Measurements from ENCODE around the gene ETHE1. TPM values are rescaled to one million over a fixed set of nuclear protein-coding genes. Genes with fewer than 3 reads are reported as not detected.

ETHE1 gene
- polyA plus RNA-seq, 2 of the 4 experiments (the other 2 are of a cell fraction), result 37.3 to 58.9 TPM

DNA sequence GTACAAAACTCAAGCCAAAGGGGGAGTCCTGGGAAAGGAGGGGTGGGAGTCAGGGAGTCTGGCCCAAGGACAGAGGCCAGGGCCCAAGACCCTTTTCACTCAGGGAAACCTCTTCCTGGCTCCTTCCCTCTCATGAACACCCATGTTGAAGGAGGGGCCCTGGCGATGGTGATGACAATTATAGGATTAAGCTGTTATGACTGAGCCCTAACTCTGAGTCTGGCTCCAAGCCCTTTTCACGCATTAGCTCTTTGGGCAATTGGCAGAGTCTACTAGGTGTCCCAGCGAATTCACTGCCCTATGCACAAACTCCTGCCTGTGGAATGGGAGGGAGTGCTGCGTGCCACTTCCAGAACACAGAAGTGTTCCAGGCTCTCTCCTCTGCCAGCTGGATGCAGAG, 26.7 kb upstream of the ETHE1 start:
- POLR2A ChIA-PET, result no interaction called here
- CTCF ChIA-PET, result interaction anchor here (0.5 to 8.9 kb wide), 14 partner anchors 15 to 493 kb away, joined by 3 to 167 read pairs (median 10); partner anchors contain the start of genes IRGQ, PINLYP, XRCC1 and ZNF575
- FAIRE-seq, result no peak

DNA sequence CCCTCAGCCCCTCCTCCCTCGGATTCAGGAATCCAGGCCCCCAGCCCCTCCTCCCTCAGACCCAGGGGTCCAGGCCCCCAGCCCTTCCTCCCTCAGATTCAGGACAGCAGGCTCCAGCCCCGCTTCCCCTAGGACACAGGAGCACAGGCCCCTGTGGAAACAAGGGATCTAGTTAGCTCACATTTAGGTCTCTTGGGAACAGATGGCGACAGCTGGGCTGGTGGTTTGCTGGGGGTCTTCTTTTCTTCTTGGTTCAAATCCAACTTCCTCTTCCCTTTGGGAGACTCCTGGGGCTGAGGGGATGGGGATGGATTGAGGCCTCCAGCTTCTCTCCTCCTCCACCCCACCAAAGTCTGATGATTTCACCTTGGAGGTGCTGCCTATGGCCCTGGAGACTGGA, 25.6 kb upstream of the ETHE1 start:
- WGBS (ENCODE audit: missing lambda C conversion rate), result 94% methylated on average over 2 of the region's 3 CpGs
- FAIRE-seq, result no peak

More for the DNA sequence above, 26.7 kb upstream of the ETHE1 start:
- DNase-seq (ENCODE audit: low read depth in 1 of 2, low spot score in 1 of 2) (no peak), ATAC-seq (no peak)
- Histone ChIP-seq H3K4me3 (no peak overlapping the region), H3K4me1 (no peaks in the 10 kb centered on the region), H3K27ac (no peak overlapping the region), H3K9me3 (no peaks in the 10 kb centered on the region), H3K4me2 (no peak overlapping the region)
- 91% methylated on average over 4 of the region's 4 CpGs for WGBS (ENCODE audit: missing lambda C conversion rate)
- no peak for TF ChIP-seq ZFP36 (IDR thresholded peaks at IDR 0.05; ENCODE audit: borderline replicate concordance, partially characterized antibody)
- TF ChIP-seq FOSB (CRISPR knock-in tag; IDR thresholded peaks at IDR 0.05), result no peak
- TF ChIP-seq, protein P1, sequence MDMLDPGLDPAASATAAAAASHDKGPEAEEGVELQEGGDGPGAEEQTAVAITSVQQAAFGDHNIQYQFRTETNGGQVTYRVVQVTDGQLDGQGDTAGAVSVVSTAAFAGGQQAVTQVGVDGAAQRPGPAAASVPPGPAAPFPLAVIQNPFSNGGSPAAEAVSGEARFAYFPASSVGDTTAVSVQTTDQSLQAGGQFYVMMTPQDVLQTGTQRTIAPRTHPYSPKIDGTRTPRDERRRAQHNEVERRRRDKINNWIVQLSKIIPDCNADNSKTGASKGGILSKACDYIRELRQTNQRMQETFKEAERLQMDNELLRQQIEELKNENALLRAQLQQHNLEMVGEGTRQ (IDR thresholded peaks at IDR 0.05), result no peak
- no peak for TF ChIP-seq TFCP2L1 (CRISPR knock-in tag; IDR thresholded peaks at IDR 0.05)
- TF ChIP-seq, protein P2, sequence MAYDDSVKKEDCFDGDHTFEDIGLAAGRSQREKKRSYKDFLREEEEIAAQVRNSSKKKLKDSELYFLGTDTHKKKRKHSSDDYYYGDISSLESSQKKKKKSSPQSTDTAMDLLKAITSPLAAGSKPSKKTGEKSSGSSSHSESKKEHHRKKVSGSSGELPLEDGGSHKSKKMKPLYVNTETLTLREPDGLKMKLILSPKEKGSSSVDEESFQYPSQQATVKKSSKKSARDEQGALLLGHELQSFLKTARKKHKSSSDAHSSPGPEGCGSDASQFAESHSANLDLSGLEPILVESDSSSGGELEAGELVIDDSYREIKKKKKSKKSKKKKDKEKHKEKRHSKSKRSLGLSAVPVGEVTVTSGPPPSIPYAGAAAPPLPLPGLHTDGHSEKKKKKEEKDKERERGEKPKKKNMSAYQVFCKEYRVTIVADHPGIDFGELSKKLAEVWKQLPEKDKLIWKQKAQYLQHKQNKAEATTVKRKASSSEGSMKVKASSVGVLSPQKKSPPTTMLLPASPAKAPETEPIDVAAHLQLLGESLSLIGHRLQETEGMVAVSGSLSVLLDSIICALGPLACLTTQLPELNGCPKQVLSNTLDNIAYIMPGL (CRISPR knock-in tag; IDR thresholded peaks at IDR 0.05; ENCODE audit: borderline replicate concordance), result no peak
- TF ChIP-seq, protein P3, sequence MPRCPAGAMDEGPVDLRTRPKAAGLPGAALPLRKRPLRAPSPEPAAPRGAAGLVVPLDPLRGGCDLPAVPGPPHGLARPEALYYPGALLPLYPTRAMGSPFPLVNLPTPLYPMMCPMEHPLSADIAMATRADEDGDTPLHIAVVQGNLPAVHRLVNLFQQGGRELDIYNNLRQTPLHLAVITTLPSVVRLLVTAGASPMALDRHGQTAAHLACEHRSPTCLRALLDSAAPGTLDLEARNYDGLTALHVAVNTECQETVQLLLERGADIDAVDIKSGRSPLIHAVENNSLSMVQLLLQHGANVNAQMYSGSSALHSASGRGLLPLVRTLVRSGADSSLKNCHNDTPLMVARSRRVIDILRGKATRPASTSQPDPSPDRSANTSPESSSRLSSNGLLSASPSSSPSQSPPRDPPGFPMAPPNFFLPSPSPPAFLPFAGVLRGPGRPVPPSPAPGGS (IDR thresholded peaks at IDR 0.05), result no peak
- no peak for TF ChIP-seq MAFK (IDR thresholded peaks at IDR 0.05; ENCODE audit: partially characterized antibody)
- no peak for TF ChIP-seq RAD21 (conservative IDR thresholded peaks at IDR 0.05 in 1 of 2, IDR thresholded peaks at IDR 0.05 in 1 of 2)
- TF ChIP-seq SREBF2 (IDR thresholded peaks at IDR 0.05), result no peak
- no peak for TF ChIP-seq POLR2A (IDR thresholded peaks at IDR 0.05; ENCODE audit: low read length)

More for the DNA sequence above, 25.6 kb upstream of the ETHE1 start:
- no peak for TF ChIP-seq HOXB5 (CRISPR knock-in tag; IDR thresholded peaks at IDR 0.05)
- TF ChIP-seq HOXA7 (CRISPR knock-in tag; IDR thresholded peaks at IDR 0.05), result no peak
- TF ChIP-seq RAD21 (conservative IDR thresholded peaks at IDR 0.05 in 1 of 2, IDR thresholded peaks at IDR 0.05 in 1 of 2), result no peak
- no peak for TF ChIP-seq KDM1A (IDR thresholded peaks at IDR 0.05; ENCODE audit: low read depth)
- TF ChIP-seq, protein P2 (CRISPR knock-in tag; IDR thresholded peaks at IDR 0.05; ENCODE audit: borderline replicate concordance), result no peak
- no peak for TF ChIP-seq ZNF302 (CRISPR knock-in tag; IDR thresholded peaks at IDR 0.05)
- TF ChIP-seq HDAC2 (IDR thresholded peaks at IDR 0.05), result no peak
- TF ChIP-seq ZSCAN20 (CRISPR knock-in tag; IDR thresholded peaks at IDR 0.05), result no peak
- TF ChIP-seq, protein P3 (IDR thresholded peaks at IDR 0.05), result no peak
- no peak for TF ChIP-seq NFE2L2 (conservative IDR thresholded peaks at IDR 0.05; ENCODE audit: low read length)
- TF ChIP-seq, protein P4, sequence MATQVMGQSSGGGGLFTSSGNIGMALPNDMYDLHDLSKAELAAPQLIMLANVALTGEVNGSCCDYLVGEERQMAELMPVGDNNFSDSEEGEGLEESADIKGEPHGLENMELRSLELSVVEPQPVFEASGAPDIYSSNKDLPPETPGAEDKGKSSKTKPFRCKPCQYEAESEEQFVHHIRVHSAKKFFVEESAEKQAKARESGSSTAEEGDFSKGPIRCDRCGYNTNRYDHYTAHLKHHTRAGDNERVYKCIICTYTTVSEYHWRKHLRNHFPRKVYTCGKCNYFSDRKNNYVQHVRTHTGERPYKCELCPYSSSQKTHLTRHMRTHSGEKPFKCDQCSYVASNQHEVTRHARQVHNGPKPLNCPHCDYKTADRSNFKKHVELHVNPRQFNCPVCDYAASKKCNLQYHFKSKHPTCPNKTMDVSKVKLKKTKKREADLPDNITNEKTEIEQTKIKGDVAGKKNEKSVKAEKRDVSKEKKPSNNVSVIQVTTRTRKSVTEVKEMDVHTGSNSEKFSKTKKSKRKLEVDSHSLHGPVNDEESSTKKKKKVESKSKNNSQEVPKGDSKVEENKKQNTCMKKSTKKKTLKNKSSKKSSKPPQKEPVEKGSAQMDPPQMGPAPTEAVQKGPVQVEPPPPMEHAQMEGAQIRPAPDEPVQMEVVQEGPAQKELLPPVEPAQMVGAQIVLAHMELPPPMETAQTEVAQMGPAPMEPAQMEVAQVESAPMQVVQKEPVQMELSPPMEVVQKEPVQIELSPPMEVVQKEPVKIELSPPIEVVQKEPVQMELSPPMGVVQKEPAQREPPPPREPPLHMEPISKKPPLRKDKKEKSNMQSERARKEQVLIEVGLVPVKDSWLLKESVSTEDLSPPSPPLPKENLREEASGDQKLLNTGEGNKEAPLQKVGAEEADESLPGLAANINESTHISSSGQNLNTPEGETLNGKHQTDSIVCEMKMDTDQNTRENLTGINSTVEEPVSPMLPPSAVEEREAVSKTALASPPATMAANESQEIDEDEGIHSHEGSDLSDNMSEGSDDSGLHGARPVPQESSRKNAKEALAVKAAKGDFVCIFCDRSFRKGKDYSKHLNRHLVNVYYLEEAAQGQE (IDR thresholded peaks at IDR 0.05), result no peak
- TF ChIP-seq RFX5 (IDR thresholded peaks at IDR 0.05), result no peak
- TF ChIP-seq, protein P5, sequence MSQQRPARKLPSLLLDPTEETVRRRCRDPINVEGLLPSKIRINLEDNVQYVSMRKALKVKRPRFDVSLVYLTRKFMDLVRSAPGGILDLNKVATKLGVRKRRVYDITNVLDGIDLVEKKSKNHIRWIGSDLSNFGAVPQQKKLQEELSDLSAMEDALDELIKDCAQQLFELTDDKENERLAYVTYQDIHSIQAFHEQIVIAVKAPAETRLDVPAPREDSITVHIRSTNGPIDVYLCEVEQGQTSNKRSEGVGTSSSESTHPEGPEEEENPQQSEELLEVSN (IDR thresholded peaks at IDR 0.05; ENCODE audit: borderline replicate concordance, low read depth), result no peak
- TF ChIP-seq FOSL2 (IDR thresholded peaks at IDR 0.05), result no peak
- TF ChIP-seq FOSL2 (CRISPR knock-in tag; IDR thresholded peaks at IDR 0.05), result no peak
- ChIA-PET CTCF (interaction anchor here (1.8 to 8.9 kb wide), 3 partner anchors 8 to 42 kb away, joined by 5 to 167 read pairs (median 44); partner anchors contain the start of genes IRGQ, ZNF575 and ZNF576), POLR2A (no interaction called here)
- no peaks in the 10 kb centered on the region for H3K4me1 ChIP-seq
- no peaks in the 10 kb centered on the region for H3K9me3 ChIP-seq
- ATAC-seq (no peak), DNase-seq (ENCODE audit: low read depth in 1 of 2, low spot score in 1 of 2) (no peak)
- H3K4me3 ChIP-seq, result no peak overlapping the region
- H3K4me2 ChIP-seq, result no peak overlapping the region
- H3K27ac ChIP-seq, result no peak overlapping the region
